GM21447 (cell line): ENCODE results near the gene CD6.
"Not testable (repeated sequence)": the region's sequence is repeated elsewhere in the genome, so short reads cannot be mapped to it uniquely, and the experiment has no call there.

Experiments used
- ATAC-seq: cut with Tn5 transposase; IDR thresholded peaks from one replicate; pipeline ENCODE4 v1.9.1; 2021; ENCODE audit not compliant: unreplicated experiment

CD6 gene

DNA sequence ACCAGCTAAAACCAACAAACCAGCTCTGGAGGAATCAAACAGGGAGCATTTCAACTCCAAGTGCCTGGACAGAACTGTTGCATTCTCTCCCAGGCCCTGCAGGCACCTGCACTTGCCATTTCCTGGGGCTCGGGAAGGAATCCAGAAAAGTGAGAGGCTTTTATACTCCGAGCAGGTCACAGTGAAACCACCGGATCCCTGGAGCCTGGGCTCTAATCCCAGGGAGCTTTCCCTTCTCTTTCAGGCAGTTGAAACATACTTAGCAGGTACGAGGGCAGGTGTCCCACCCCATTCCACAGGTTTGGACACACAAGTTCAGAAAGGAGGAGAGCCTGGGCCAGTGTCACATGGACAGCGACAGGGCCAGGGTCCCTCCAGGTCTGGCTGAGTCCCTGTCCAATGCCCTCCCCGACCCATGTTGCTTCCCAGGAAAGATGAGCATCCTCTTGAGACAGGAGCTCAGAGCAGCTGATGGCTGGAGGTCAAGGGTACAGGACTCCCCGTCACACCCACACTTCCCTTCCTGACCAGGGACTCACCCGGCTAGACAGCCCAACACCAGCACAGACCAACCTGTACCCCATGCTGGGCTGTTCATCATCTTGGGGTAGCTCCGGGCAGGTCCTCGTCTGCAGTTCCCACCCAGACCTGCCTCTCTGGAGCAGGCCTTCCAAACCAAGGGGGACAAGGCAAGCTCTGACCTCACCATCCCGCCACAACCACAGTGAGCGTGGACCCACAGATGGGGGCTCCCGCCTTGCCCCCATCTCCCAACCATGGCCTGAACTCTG is 80.9 kb downstream of the CD6 start:
- ATAC-seq: no peak

DNA sequence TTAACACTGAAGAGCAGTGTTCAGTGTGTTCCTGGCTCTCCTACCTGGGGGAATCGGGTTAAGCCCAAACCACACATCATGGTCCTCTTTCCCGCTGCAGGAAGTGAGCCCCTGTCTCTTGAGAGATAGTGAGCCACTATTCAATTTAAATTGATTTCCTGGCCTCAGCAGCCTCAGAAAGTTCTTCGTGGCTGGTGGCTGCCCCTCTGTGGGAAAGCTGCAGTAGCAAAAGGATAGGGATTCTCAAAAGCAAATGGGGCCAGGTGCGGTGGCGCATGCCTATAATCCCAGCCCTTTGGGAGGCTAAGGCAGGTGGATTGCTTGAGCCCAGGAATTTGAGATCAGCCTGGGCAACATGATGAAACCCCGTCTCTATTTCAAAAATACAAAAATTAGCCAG is 81.7 kb downstream of the CD6 start:
- ATAC-seq: no peak

DNA sequence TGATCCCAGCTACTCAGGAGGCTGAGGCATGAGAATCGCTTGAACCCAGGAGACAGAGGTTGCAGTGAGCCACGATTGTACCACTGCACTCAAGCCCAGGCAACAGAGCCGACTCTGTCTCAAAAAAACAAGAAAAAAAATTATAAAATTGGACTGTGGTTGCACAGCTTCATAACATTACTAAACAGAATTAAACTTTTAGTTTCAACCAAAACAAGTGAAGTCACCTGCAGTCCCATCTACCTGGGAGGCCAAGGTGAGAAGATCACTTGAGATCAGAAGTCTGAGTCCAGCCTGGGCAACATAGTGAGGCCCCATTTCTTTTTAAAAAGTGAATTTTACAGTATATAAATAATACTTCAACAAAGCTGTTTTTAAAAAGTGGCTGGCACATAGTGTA is 83.0 kb downstream of the CD6 start:
- ATAC-seq: no peak

DNA sequence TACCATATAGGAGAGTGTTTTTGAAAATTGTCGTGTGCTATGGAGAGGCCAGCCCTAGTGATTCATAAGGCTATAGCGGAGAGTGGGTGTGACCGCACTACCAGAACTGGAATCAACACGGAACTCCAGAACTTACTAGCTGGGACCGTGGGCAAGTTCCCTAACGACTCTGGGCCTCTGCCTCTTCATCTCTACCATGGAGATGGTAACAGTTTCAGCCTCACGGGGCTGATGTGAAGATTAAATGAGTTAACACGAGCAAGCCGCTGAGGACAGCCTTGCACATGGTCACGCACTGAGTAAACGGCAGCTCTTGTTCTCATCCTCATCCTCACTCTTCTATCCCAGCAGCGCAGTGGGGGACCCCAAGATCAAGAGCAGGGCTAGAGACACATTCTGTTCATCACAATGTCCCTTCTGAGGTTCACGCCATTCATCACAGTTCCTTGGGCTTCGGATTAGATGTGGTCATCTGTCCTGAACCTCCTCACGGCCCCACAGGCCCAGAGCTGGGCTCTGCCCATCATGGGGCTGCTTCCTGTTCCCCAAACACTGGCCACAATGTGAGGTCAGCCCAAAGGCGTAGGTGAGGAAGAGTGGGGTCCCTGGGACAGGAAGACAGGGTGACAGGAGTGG is 83.6 kb downstream of the CD6 start:
- no peak for ATAC-seq

DNA sequence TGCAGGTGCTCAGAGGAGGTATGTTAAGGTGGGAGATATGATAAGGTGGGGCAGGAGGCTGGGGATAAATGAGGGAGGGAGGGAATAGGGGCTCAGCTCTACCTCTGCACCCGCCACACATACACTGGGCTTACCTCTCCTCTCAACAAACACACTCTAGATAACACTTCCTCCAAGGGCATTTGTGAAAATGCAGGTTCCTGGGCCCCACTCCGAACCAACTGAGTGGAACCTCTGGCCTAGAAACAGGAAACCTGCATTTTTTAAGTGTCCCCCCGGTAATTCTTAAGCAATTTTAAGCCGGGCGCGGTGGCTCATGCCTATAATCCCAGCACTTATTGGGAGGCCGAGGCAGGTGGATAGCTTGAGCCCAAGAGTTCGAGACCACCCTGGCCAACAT is 84.3 kb downstream of the CD6 start:
- no peak for ATAC-seq

DNA sequence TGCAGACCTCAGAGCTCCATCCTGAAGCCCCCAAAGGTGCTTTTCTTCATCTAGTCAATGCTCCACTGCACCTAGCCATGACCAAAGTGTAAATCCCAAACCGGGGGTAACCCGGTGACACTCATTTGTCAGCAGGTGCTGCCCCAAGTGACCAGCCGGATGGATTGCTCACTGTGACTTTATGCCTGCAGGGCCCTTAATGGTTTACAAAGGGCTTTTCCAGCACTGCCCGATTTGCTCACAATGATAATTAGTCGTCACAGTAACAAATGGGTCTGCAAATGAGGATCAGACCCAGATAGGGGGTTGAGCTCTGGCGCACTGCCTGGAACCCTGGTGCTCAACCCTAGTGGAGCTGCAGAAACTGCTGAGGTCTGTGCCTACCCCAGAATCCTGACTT is 85.1 kb downstream of the CD6 start:
- no peak for ATAC-seq

DNA sequence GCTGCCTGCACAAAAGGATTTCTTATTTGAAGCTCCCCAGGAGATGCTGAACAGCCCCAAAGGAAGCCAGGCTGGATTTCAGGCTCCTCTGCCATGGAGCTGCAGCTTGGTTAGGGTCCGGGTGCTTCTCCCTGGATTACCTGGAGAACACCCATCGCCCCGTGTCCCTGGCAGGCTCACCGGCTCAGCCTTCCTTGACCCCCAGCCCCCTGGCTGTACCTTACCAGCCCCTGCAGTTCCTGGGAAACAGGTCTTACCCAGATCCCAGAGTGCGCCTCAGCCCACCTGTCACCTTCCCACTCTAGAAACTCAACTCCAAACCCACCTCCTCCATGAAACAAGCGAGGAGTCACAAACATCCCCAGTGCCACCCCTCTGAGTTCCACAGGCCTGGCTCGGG is 85.5 kb downstream of the CD6 start:
- no peak for ATAC-seq

DNA sequence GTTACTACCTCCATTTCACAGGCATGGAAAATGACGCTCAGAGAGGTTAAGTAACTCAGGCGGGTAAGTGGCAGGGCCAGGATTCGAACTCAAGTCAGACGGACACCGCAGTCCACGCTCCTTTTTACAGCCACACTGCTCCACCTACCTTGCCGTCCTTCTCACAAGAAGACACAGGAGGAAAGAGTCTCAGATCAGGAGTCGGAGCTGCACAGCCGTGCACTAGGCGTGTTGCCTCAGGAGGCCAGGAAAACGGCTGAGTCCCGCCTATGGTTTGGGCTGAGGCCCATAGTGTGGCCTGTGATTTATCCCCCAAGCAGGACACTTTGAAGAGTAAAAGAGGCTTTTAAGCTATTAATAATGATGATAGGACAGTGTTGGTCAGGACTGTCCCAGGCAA is 86.1 kb downstream of the CD6 start:
- no peak for ATAC-seq

DNA sequence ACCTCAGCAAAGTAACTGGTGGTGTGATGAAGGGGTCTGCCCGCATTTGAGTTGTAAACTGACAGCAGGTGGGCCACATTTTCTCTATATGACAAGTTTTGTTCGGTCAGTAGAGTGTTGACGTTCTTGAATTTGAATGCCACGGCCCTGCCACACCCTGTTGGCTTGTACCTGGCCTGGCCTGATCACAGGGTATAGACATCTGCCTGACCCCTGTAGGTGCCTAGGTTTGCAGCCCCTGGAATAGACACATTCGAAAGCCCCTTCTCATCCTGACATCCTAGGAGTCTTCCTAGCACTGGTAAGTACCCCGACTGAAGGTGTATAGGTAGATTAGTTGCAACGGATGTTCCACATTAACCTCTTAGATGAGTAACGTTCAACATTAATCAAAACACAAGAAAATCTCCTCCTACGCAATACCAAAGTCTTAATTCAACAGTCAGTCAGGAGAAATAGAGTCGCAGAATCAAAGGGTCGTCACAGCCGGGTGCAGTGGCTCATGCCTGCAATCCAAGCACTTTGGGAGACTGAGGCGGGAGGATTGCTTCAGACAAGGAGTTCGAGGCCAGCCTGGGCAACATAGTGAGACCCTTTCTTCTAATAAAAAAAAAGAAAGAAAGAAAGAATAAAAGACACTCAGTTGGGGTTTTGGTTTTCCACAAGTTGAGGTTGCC is 87.2 kb downstream of the CD6 start:
- no peak for ATAC-seq

DNA sequence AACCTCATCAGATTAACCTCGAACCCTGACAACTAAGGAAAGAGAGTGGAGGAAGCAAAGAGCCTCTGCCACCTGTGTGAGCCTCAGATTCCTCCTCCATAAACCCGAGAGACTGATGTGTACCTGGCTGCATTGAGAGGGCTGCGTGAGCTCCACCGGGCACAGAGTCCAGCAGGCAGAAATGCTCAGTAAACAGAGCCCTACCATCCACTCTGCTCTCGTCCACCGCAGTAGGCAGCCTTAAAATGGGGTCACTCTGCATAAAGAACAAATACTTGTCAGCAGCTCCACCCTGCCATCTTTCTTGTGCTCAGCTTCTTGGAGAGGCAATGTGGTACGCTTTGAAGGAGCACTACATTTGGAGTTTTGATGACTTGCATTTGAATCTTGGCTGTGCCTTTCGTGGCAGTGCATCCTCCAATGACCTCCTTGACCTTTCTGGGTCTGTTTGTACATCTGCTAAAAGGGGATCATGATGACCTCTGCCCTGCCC is 87.8 kb downstream of the CD6 start:
- ATAC-seq: no peak

DNA sequence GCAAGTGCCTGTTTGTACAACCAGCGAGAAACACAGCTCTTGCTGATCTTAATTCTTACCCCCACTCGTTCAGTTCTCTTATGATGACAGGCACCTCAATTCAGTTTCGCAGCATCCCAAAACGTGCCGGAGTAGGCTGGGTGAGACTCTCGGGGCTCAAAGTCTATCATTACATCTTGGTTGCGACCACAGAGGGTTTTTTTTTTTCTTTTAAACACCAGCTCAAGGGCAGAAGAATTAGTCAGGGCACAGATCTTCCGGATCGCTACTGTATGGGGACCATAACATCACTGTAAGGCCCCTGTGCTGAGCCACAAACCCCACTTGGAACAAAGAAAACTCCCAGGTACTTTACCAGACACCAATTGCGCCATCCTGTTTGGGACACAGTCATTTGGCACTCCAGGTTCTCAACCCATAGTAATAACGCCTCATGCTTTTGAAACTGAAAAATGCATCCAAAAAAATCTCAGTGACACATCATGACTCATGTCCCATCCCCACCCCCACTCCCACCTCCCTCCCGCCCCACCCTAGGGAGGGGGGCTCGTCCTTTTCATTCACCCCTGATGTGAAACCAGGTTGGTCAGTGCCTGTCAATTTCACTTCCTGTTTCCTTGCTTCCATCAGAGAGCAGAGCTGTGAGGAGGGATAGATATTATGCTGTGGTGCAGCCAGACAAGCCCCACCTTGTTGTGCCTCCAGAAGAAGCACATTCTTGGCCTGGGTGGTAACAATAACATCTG is 89.8 kb downstream of the CD6 start:
- ATAC-seq: peak; percentile 87

DNA sequence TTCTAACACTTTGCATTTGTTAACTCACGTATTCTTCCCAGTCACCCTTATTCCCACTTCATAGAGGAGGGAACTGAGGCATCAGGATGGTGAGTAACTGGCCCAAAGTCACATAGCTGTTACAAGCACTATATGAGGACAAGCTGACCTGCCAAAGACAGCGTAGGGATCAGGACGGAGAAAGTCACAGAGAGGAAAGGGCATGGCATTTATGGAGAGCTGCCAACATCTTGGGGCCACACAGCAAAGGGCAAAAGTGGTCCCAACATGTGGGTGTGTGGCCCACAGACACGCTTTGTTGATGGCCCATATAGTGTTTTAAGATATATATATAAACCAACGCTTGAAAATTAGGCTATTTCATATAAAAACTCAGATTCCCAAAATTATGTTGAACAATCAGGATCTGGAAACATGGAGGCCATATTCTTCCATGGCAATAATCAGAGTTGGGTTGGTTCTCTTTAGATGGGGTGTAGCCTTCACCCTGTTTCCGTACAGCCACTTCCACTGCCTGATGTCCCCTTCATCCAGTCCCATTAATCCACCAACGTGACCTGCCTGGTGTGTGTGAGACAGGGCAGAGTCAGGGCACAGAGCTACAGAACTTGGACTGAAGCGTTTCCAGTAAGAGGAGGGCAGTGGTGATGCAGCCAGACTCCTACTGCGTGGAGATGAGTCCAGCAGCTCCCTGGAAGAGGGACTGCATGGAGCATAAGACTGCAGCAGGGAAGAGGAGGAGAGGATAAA is 90.9 kb downstream of the CD6 start:
- ATAC-seq: no peak

DNA sequence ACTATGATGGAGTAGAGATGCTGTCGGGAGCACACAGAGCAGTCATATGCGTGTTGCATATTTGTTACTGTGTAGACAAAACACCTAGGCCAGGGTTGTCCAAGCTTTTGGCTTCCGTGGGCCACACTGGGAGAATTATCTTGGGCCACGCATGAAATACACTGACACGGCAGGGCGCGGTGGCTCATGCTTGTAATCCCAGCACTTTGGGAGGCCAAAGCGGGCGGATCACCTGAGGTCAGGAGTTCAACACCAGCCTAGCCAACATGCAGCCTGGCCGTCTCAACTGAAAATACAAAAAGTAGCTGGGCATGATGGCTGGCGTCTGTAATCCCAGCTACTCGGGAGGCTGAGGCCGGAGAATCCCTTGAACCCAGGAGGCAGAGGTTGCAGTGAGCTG is 93.8 kb downstream of the CD6 start:
- ATAC-seq: not testable (repeated sequence)

DNA sequence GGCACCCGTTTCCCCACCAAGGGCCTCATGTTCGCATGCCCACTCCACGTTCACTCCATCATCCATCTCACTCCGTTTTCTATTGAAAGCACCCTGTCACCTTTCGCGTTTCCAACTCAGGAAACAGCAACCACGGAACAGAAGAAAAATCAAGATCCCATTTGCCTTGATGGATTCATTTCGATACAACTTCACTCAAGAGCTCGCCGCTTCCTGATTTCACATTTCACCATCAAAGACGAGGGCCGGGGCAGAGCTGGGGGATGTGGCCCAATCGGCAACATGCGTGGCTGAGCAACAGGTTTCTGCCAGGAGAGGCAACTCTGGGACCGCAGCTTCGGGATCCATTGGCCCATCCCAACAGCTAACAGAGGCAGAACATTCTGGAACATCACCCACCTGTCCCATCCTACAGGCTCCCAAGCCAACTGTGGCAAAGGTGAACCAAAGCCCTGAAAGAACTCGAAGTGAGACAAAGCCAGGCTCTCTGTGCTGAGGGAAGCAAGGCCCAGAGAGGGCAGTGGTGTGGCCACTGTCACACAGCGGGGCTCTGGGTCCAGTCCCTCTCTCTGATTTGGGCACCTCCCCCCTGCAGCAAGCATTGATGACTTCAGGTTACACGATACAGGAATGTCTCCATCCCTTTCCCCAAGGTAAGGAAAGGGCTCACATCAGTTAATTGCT is 94.6 kb downstream of the CD6 start:
- ATAC-seq: no peak

DNA sequence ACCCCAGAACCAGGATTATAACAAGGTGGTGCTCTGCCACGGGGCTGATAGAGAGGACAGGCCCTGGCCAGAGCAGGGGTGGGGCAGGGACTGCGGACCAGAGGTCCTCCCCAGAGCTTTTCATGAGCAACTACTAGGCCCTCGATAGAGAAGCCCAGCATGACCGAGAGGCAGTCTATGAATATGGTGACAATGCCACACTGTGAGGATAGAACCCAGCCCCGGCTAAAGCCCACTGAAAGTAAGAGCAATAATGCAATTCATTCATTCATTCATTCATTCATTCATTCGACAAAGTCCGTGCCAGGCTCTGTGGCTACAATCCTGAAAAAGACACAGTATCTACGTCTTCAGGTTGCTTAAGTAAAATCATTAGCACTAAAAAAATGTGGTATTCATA is 95.2 kb downstream of the CD6 start:
- ATAC-seq: no peak

DNA sequence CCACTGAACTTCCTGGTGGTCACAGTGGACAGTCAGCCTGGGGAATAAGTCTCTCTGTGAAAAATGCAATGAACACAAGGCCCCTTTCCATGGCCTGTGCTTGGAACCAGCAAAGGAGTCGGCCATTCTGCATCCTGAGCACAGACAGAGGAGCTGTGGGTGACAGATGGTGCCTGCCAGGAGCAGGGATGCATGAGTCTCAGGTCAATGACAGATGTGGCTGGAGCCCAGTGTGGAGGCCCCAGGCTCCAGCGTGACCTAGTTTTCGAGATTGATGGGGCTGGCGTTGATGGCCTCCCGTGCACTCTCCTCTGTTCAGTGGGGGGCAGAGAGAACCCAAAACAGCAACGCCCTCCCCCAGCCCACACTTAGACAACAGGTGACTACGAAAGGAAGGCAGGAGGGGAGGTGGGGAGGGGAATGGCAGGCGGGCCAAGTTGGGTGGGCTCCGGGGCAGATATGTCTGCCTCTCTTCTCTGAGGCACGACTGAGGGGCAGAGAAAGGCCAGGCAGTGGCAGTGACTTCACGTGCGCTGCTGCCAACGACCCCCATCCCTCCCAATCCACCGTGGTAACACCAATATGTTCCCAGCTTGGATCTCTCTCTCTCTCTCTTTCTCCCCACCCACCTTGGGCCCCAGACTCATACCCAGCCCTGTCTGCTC is 96.4 kb downstream of the CD6 start:
- ATAC-seq: no peak

DNA sequence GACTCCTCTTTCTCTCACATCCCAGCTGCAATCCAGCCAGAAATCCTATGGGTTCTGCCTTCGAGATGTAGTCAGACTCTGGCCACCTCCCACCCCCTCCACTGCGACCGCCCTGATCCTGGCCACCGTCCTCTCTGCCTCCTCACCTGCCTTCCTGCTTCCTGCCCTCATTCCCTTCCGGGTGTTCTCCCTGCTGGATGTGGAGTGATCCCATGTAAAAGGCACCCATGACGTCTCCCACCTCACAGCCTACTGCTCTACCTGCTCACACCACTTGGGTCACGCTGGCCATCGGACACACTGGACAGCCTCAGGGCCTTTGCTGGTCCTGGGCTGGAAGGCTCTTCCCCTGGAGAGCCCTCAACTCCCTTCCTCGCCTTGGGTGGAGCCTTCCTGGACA is 97.1 kb downstream of the CD6 start:
- no peak for ATAC-seq

DNA sequence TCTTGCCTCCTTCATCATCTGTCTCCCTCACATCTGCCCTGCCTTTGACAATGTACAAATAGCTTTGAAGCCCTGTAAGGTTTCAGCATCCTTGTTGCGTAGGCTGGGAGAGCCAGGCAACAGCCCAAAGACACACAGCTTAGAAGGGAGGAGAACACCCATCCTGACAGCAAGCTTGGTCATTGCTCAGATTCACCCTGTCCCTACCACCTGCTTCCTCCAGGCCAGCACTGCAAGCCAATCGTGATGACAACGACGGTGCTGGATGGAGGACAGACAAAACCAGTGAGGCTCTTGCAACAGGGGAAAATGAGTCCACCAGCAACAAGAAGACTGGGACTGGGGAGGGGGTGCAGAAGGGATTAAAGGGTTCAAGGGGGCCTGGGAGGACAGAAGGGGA is 97.9 kb downstream of the CD6 start:
- ATAC-seq: no peak
